ENCODE measurements around the gene CEP152. TPM values are rescaled to one million over a fixed set of nuclear protein-coding genes. Genes with fewer than 3 reads are reported as not detected.

Gene CEP152
- total and polyA plus RNA-seq, 2 experiments from 2014 or later = 14.6 to 30.5 TPM

DNA sequence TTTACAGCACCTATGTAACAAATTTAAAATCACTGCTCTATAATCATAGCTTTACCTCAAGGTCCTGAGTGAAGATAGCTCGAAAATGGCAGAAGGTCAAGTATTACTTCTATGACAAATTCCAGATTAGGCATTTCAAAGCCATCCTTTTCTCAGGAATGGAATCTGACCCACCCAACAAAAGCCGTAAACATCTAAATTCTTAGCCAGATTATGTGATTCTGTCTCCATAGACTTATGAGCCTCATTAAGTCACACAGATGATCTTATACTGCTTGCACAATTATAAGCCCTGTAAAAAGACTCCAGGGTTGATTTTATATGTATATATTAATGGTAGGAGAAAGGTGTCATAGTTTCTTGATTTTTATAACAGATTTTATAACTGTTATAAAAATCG lies 56.9 kb downstream of the CEP152 start:
- Histone ChIP-seq H3K4me3 (no peak overlapping the region), H2AFZ (no peak overlapping the region), H4K20me1 (replicated peaks; ENCODE audit: insufficient read depth) (no peaks in the 10 kb centered on the region), H3F3A (replicated peaks; ENCODE audit: low read depth) (no peaks in the 10 kb centered on the region), H3K27me3 (ENCODE audit: insufficient read depth) (no peaks in the 10 kb centered on the region), H3K9me2 (ENCODE audit: insufficient read depth) (no peaks in the 10 kb centered on the region), H3K36me3 (ENCODE audit: insufficient read depth) (no peaks in the 10 kb centered on the region), H3K4me2 (no peak overlapping the region), H3K27ac (ENCODE audit: low read depth) (no peak overlapping the region), H3K79me2 (replicated peaks; ENCODE audit: insufficient read depth) (no peaks in the 10 kb centered on the region), H3K4me1 (ENCODE audit: insufficient read depth) (no peaks in the 10 kb centered on the region)
- H3K4me1 Mint-ChIP-seq = no peaks in the 10 kb centered on the region
- DNase-seq (ENCODE audit: low spot score) (no peak), ATAC-seq (no peak)
- no peaks in the 10 kb centered on the region for H3K27me3 Mint-ChIP-seq (ENCODE audit: insufficient read depth, low read depth, poor library complexity)
- H3K36me3 Mint-ChIP-seq (ENCODE audit: low read depth) = peaks cover 11% of the 10 kb centered on the region
- TF ChIP-seq JUNB (IDR thresholded peaks at IDR 0.05; ENCODE audit: unreplicated experiment) (no peak), ZNF114 (CRISPR knock-in tag; IDR thresholded peaks at IDR 0.05) (no peak), CREB1 (CRISPR knock-in tag; IDR thresholded peaks at IDR 0.05; ENCODE audit: low read depth) (no peak), EZH2 (IDR thresholded peaks at IDR 0.05; ENCODE audit: low read depth, unreplicated experiment) (no peak)
- no peak overlapping the region for H3K27ac Mint-ChIP-seq
- no peak overlapping the region for H3K4me3 Mint-ChIP-seq
- no peaks in the 10 kb centered on the region for H3K9me3 Mint-ChIP-seq

DNA sequence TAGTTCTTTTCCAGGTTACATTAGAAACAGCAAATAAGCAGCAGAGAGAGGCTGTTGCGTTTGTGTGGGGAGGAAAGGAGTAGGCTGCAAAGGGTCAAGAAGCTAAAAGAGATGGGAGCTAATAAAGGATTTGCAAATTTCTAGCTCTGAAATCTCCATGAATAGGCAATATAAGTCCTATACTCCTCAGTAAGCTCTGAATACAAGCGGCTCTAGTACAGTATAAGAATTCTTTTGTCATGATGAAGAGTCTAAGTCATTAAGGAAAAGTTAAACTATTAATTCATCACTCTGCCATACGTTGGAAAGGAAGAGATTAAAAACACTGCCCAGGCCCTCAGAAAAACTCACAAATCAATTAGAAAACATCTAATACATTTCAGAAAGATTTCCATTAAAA lies 59.3 kb downstream of the CEP152 start:
- H3K27me3 Mint-ChIP-seq (ENCODE audit: insufficient read depth, low read depth, poor library complexity) = no peaks in the 10 kb centered on the region
- DNase-seq (ENCODE audit: low spot score) (no peak), ATAC-seq (no peak)
- no peaks in the 10 kb centered on the region for H3K9me3 Mint-ChIP-seq
- no peaks in the 10 kb centered on the region for H3F3A ChIP-seq (replicated peaks; ENCODE audit: low read depth)
- H3K4me1 Mint-ChIP-seq = peaks cover 9% of the 10 kb centered on the region
- H3K4me3 Mint-ChIP-seq = no peak overlapping the region
- TF ChIP-seq NANOG (IDR thresholded peaks at IDR 0.05; ENCODE audit: borderline replicate concordance) (no peak), CREB1 (CRISPR knock-in tag; IDR thresholded peaks at IDR 0.05; ENCODE audit: low read depth) (no peak), POLR2AphosphoS5 (IDR thresholded peaks at IDR 0.05; ENCODE audit: low read depth) (no peak), ETS1 (IDR thresholded peaks at IDR 0.05) (no peak), ZNF331 (CRISPR knock-in tag; IDR thresholded peaks at IDR 0.05; ENCODE audit: low read depth) (no peak), JUNB (IDR thresholded peaks at IDR 0.05; ENCODE audit: unreplicated experiment) (no peak), ZNF114 (CRISPR knock-in tag; IDR thresholded peaks at IDR 0.05) (no peak), EZH2 (IDR thresholded peaks at IDR 0.05; ENCODE audit: low read depth, unreplicated experiment) (no peak)
- TF ChIP-seq, protein P1, sequence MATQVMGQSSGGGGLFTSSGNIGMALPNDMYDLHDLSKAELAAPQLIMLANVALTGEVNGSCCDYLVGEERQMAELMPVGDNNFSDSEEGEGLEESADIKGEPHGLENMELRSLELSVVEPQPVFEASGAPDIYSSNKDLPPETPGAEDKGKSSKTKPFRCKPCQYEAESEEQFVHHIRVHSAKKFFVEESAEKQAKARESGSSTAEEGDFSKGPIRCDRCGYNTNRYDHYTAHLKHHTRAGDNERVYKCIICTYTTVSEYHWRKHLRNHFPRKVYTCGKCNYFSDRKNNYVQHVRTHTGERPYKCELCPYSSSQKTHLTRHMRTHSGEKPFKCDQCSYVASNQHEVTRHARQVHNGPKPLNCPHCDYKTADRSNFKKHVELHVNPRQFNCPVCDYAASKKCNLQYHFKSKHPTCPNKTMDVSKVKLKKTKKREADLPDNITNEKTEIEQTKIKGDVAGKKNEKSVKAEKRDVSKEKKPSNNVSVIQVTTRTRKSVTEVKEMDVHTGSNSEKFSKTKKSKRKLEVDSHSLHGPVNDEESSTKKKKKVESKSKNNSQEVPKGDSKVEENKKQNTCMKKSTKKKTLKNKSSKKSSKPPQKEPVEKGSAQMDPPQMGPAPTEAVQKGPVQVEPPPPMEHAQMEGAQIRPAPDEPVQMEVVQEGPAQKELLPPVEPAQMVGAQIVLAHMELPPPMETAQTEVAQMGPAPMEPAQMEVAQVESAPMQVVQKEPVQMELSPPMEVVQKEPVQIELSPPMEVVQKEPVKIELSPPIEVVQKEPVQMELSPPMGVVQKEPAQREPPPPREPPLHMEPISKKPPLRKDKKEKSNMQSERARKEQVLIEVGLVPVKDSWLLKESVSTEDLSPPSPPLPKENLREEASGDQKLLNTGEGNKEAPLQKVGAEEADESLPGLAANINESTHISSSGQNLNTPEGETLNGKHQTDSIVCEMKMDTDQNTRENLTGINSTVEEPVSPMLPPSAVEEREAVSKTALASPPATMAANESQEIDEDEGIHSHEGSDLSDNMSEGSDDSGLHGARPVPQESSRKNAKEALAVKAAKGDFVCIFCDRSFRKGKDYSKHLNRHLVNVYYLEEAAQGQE (IDR thresholded peaks at IDR 0.05; ENCODE audit: unreplicated experiment) = no peak
- TF ChIP-seq, protein P2, sequence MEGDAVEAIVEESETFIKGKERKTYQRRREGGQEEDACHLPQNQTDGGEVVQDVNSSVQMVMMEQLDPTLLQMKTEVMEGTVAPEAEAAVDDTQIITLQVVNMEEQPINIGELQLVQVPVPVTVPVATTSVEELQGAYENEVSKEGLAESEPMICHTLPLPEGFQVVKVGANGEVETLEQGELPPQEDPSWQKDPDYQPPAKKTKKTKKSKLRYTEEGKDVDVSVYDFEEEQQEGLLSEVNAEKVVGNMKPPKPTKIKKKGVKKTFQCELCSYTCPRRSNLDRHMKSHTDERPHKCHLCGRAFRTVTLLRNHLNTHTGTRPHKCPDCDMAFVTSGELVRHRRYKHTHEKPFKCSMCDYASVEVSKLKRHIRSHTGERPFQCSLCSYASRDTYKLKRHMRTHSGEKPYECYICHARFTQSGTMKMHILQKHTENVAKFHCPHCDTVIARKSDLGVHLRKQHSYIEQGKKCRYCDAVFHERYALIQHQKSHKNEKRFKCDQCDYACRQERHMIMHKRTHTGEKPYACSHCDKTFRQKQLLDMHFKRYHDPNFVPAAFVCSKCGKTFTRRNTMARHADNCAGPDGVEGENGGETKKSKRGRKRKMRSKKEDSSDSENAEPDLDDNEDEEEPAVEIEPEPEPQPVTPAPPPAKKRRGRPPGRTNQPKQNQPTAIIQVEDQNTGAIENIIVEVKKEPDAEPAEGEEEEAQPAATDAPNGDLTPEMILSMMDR (conservative IDR thresholded peaks at IDR 0.05; ENCODE audit: low read depth in 2 of 2) = no peak
- no peaks in the 10 kb centered on the region for H3K9me2 ChIP-seq (ENCODE audit: insufficient read depth)
- H3K36me3 Mint-ChIP-seq (ENCODE audit: low read depth) = peaks cover 10% of the 10 kb centered on the region; the same call in 1 of the 3 replicates
- no peaks in the 10 kb centered on the region for H3K4me1 ChIP-seq (ENCODE audit: insufficient read depth)
- H3K27ac Mint-ChIP-seq = no peak overlapping the region
- H3K4me2 ChIP-seq = no peak overlapping the region
- no peak overlapping the region for H3K4me3 ChIP-seq
- no peak overlapping the region for H3K27ac ChIP-seq (ENCODE audit: low read depth)
- H3K27me3 ChIP-seq (ENCODE audit: insufficient read depth) = no peaks in the 10 kb centered on the region
- H2AFZ ChIP-seq = no peak overlapping the region
- H3K36me3 ChIP-seq (ENCODE audit: insufficient read depth) = peaks cover 3% of the 10 kb centered on the region; the same call in 1 of the 2 replicates
- no peaks in the 10 kb centered on the region for H4K20me1 ChIP-seq (replicated peaks; ENCODE audit: insufficient read depth)
- H3K79me2 ChIP-seq (replicated peaks; ENCODE audit: insufficient read depth) = no peaks in the 10 kb centered on the region

Data from GM23338 (cell line).